Tibial nerve (tissue), 4 donors: ENCODE measurements around the gene SDC1. TPM values are rescaled to one million over a fixed set of nuclear protein-coding genes. Genes with fewer than 3 reads are reported as not detected.

Experiments used
- DNase-seq, 2 donors: peaks; one replicate each; pipeline ENCODE4 v3.0.0-alpha.2; 2019; ENCODE audit warnings: low spot score in 2 of 2
- H3K27ac ChIP-seq, 4 donors: fragments of 200-600 bp; sonication (generic) in 3 of 4; one replicate each; pipeline ENCODE4 v1.5.1; 2017 to 2019; ENCODE audit warnings: mild to moderate bottlenecking in 1 of 4
- H3K27me3 ChIP-seq, 2 donors: fragments of 200-600 bp; sonication (generic) in 1 of 2; one replicate each; pipeline versions ENCODE4 v1.5.1 to v1.6.0; 2017 to 2019
- H3K36me3 ChIP-seq, 3 donors: fragments of 200-600 bp; sonication (generic); one replicate each; pipeline ENCODE4 v1.5.1; 2018 to 2019
- H3K4me1 ChIP-seq, 4 donors: fragments of 200-600 bp; sonication (generic) in 3 of 4; one replicate each; pipeline ENCODE4 v1.5.1; 2017 to 2019
- H3K4me3 ChIP-seq, 4 donors: fragments of 200-600 bp; sonication (generic) in 3 of 4; one replicate each; pipeline ENCODE4 v1.5.1; 2017 to 2019; ENCODE audit warnings: mild to moderate bottlenecking in 1 of 4, moderate library complexity in 1 of 4
- H3K9me3 ChIP-seq, 4 donors: fragments of 200-600 bp; sonication (generic) in 3 of 4; one replicate each; pipeline ENCODE4 v1.5.1; 2017 to 2019
- EP300 ChIP-seq, 2 donors: sonication (generic); formaldehyde crosslinking; IDR thresholded peaks; one replicate each; pipeline ENCODE4 v1.6.1; 2017; ENCODE audit warnings: antibody characterized with exemption in 2 of 2, mild to moderate bottlenecking in 1 of 2
- POLR2A ChIP-seq, 2 donors: fragments of 450-650 bp; IDR thresholded peaks; one replicate each; pipeline ENCODE4 v1.6.1; 2017; ENCODE audit warnings: antibody characterized with exemption in 2 of 2, mild to moderate bottlenecking in 2 of 2, moderate library complexity in 2 of 2
- WGBS, 2 donors: methylation state at CpG; one replicate each; pipeline ENCODE4 v1.1.5; 2018; 5-methylcytosine and 5-hydroxymethylcytosine counted together
- total RNA-seq, 4 donors: library from RNA; depleted of rRNA; stranded (reverse); fragments of >200 nt; gene quantifications; one replicate each; pipeline ENCODE4 v1.1.0, GENCODE V29; 2016
- TF ChIP-seq, protein P1 (sequence below), 5 experiments: fragments of 200-600 bp in 3 of 5; fragments of 450-650 bp in 2 of 5; sonication (generic) in 3 of 5; IDR thresholded peaks; one replicate each; pipeline ENCODE4 v1.5.1; 2016 to 2019; ENCODE audit warnings: antibody characterized with exemption in 5 of 5, mild to moderate bottlenecking in 3 of 5, moderate library complexity in 2 of 5

Gene SDC1
- total RNA-seq, 4 donors from 2014 or later, result 0.78 to 2.8 (median 1.7) TPM

DNA sequence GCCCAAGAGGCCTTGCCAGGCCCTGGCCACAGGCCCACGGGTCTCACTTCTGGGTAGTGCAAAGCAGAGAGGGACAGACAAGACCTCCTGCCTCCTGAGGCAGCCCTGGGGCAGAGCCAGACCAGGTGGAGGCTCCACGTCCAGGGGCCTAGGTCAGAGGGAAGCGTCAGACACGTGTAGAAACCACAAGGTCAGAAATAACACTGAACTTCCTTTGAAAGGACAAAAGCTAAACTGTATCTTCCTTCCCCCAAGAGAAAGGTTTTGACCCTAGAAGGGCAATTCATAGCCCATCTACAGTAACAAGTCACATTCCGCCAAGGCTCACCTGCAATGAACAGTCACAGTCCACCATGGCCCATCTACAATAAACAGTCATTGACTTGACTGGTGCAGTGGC, 17.9 kb downstream of the SDC1 start:
- no peak for DNase-seq
- H3K4me1 ChIP-seq, result no peaks in the 10 kb centered on the region
- H3K36me3 ChIP-seq, result no peaks in the 10 kb centered on the region
- H3K4me3 ChIP-seq, result no peak overlapping the region
- no peaks in the 10 kb centered on the region for H3K9me3 ChIP-seq
- 75 to 87% methylated on average over 5 of the region's 5 CpGs for WGBS, 2 donors
- TF ChIP-seq, protein P1, sequence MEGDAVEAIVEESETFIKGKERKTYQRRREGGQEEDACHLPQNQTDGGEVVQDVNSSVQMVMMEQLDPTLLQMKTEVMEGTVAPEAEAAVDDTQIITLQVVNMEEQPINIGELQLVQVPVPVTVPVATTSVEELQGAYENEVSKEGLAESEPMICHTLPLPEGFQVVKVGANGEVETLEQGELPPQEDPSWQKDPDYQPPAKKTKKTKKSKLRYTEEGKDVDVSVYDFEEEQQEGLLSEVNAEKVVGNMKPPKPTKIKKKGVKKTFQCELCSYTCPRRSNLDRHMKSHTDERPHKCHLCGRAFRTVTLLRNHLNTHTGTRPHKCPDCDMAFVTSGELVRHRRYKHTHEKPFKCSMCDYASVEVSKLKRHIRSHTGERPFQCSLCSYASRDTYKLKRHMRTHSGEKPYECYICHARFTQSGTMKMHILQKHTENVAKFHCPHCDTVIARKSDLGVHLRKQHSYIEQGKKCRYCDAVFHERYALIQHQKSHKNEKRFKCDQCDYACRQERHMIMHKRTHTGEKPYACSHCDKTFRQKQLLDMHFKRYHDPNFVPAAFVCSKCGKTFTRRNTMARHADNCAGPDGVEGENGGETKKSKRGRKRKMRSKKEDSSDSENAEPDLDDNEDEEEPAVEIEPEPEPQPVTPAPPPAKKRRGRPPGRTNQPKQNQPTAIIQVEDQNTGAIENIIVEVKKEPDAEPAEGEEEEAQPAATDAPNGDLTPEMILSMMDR (IDR thresholded peaks at IDR 0.05), result no peak
- TF ChIP-seq EP300 (IDR thresholded peaks at IDR 0.05) (no peak), POLR2A (IDR thresholded peaks at IDR 0.05) (no peak)
- H3K27ac ChIP-seq, result no peak overlapping the region
- H3K27me3 ChIP-seq, result no peaks in the 10 kb centered on the region

DNA sequence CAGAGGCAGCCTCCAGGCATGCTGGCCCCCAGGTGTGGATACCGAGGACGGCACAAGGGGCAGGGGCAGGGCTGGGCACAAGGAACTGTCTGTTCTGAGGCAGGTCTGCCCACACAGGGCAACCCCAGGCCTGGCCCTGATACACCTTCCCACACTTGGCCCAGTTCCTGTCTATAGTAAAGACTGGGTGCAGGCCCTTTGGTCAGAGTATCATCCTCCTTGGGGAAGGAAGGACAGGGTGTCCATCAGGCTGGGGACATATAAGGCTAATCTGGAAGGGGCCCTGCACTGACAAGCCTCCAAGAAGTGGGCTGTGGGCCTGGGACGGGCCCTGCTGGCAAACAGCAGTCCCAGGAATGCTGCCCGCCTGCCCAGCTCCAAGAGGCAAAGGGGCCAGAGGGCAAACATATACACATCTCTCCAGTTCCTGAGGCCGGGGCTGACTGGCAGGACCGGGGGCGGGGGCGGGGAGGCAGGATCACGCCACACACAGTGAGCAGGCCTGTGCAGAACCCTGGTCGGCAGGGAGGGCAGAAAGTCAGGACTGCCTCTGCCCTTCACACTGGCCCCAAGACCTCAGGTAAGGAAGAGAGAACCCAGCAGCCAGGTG, 18.9 kb downstream of the SDC1 start:
- no peak overlapping the region for H3K27ac ChIP-seq
- H3K9me3 ChIP-seq, result no peaks in the 10 kb centered on the region
- H3K4me3 ChIP-seq, result no peak overlapping the region
- TF ChIP-seq POLR2A (IDR thresholded peaks at IDR 0.05), result no peak
- TF ChIP-seq EP300 (IDR thresholded peaks at IDR 0.05), result no peak
- TF ChIP-seq, protein P1 (IDR thresholded peaks at IDR 0.05), result no peak
- 59 to 73% methylated on average over 6 to 10 of the region's 10 CpGs for WGBS, 2 donors
- H3K27me3 ChIP-seq, result no peaks in the 10 kb centered on the region
- H3K36me3 ChIP-seq, result no peaks in the 10 kb centered on the region
- no peak for DNase-seq
- H3K4me1 ChIP-seq, result no peaks in the 10 kb centered on the region

DNA sequence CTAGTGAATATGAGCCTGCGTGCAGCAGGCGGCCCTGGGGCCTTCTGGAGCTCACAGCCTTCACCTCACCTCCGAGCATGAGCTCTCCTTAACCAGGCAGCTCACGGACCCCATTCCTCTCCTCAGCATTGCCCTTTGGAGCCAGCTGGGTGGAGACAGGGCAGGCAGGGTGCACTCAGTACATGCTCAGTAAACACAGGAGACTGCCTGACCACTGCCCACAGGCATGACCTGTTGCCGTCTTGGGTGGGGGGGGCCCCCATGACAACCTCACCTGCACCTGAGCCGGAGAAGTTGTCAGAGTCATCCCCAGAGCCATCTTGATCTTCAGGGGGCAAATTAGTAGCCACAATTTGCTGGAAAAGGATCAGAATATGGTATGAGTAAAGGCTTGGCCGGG, 19.9 kb downstream of the SDC1 start:
- H3K4me1 ChIP-seq, result no peaks in the 10 kb centered on the region
- TF ChIP-seq, protein P1 (IDR thresholded peaks at IDR 0.05), result no peak
- no peak for TF ChIP-seq EP300 (IDR thresholded peaks at IDR 0.05)
- WGBS, 2 donors, result 80 to 95% methylated on average over 7 of the region's 7 CpGs

DNA sequence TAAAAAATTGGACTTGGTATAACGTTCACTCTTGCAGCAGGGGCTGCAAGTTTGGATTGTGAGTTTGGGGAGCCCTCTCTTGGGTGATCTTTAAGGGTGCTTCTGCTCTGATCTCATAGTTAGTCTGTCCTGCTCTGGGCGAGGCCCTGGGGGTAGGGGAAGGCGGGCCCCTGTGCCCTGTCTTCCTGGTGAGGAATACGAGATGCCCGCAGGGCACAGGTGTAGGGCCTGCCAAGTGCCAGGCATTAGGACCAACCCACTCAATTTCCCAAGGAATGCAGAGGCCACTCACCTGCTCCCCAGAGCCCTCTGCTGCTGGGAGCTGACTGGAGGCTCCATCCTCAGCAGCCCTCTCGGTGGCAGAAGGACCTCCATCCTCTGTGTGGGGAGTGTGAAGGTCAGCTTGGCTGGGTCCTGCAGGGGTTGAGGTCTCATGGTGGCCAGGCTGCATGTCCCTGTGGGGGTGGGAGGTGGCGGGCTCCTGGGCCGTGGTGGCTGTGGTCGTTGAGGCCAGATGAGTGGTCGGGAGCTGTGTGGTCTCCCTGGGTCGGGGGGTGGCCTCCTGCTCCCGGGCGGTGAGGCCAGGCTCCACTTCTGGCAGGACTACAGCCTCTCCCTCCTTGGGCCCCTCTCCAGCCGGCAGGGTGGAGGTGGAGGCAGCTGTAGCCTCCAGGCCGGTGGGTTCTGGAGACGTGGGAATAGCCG, 21.3 kb downstream of the SDC1 start:
- no peak overlapping the region for H3K4me3 ChIP-seq
- H3K4me1 ChIP-seq, result no peaks in the 10 kb centered on the region
- WGBS, 2 donors, result 83 to 86% methylated on average over 9 to 15 of the region's 17 CpGs
- TF ChIP-seq, protein P1 (IDR thresholded peaks at IDR 0.05), result no peak
- H3K9me3 ChIP-seq, result no peaks in the 10 kb centered on the region
- no peak overlapping the region for H3K27ac ChIP-seq
- DNase-seq, result no peak
- no peaks in the 10 kb centered on the region for H3K36me3 ChIP-seq
- no peaks in the 10 kb centered on the region for H3K27me3 ChIP-seq

More for the DNA sequence above, 19.9 kb downstream of the SDC1 start:
- Histone ChIP-seq H3K27me3 (no peaks in the 10 kb centered on the region), H3K36me3 (no peaks in the 10 kb centered on the region), H3K4me3 (no peak overlapping the region), H3K9me3 (no peaks in the 10 kb centered on the region), H3K27ac (no peak overlapping the region)
- DNase-seq, result no peak

DNA sequence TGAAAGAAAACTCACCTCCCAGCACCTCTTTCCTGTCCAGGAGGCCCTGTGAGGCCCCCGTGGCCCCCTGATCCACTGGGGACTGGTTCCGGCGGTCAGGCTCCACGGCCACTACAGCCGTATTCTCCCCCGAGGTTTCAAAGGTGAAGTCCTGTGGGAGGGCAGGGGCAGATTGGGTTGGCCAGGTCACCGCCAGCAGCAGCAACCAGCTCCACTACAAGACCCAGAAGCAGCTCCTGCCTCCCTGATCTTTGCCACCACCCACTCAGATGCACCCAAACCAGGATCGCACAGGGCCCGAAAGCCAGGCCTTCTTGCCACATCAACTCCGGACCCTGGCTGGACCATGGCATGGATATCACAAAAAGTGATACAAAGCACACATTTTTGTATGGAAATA, 21.9 kb downstream of the SDC1 start:
- no peak for TF ChIP-seq EP300 (IDR thresholded peaks at IDR 0.05)
- TF ChIP-seq POLR2A (IDR thresholded peaks at IDR 0.05), result no peak
- TF ChIP-seq, protein P1 (IDR thresholded peaks at IDR 0.05), result no peak
- Histone ChIP-seq H3K27ac (no peak overlapping the region), H3K27me3 (no peaks in the 10 kb centered on the region), H3K4me1 (no peaks in the 10 kb centered on the region), H3K9me3 (no peaks in the 10 kb centered on the region), H3K36me3 (no peaks in the 10 kb centered on the region), H3K4me3 (no peak overlapping the region)
- DNase-seq, result no peak
- 96% methylated on average over 6 to 10 of the region's 10 CpGs for WGBS, 2 donors
